HEK293 (cell line): ENCODE measurements around the gene SERPINB7.

Experiments used
- SCRT2 ChIP-seq: fragments of 450-650 bp; formaldehyde crosslinking; IDR thresholded peaks from 2 replicates; pipeline ENCODE4 v1.5.1; 2016; ENCODE audit warnings: missing biosample characterization, missing genetic modification characterization
- ZBTB21 ChIP-seq: fragments of 450-650 bp; formaldehyde crosslinking; IDR thresholded peaks from 2 replicates; pipeline ENCODE4 v1.5.1; 2017; ENCODE audit warnings: missing biosample characterization, missing genetic modification characterization
- ZBTB8A ChIP-seq: fragments of 450-650 bp; formaldehyde crosslinking; IDR thresholded peaks from 2 replicates; pipeline ENCODE4 v1.5.1; 2016; ENCODE audit warnings: missing biosample characterization, missing genetic modification characterization
- ZEB2 ChIP-seq: fragments of 450-650 bp; formaldehyde crosslinking; IDR thresholded peaks from 2 replicates; pipeline ENCODE4 v1.5.1; 2016; ENCODE audit warnings: missing biosample characterization, missing genetic modification characterization
- ZFP37 ChIP-seq: fragments of 450-650 bp; formaldehyde crosslinking; IDR thresholded peaks from 2 replicates; pipeline ENCODE4 v1.5.1; 2016; ENCODE audit warnings: missing biosample characterization, missing genetic modification characterization
- ZNF138 ChIP-seq: fragments of 450-650 bp; formaldehyde crosslinking; IDR thresholded peaks from 2 replicates; pipeline ENCODE4 v1.5.1; 2016; ENCODE audit warnings: missing biosample characterization, missing genetic modification characterization, borderline replicate concordance
- ZNF274 ChIP-seq, 2 experiments: fragments of 200-500 bp in 1 of 2; fragments of 450-650 bp in 1 of 2; sonication (Bioruptor generic) in 1 of 2; formaldehyde crosslinking in 1 of 2; IDR thresholded peaks; 2 replicates each; pipeline versions ENCODE4 v1.5.1 to v1.6.1; 2014 to 2016; ENCODE audit warnings: borderline replicate concordance in 1 of 2, inconsistent platforms in 1 of 2, low read length in 1 of 2, missing biosample characterization in 1 of 2, missing genetic modification characterization in 1 of 2
- TF ChIP-seq, protein P1 (sequence below): fragments of 450-650 bp; formaldehyde crosslinking; IDR thresholded peaks from 2 replicates; pipeline ENCODE4 v1.5.1; 2016; ENCODE audit warnings: missing biosample characterization, missing genetic modification characterization
- TF ChIP-seq, protein P2 (sequence below): fragments of 450-650 bp; formaldehyde crosslinking; IDR thresholded peaks from 2 replicates; pipeline ENCODE4 v1.5.1; 2016; ENCODE audit warnings: missing biosample characterization, missing genetic modification characterization

DNA sequence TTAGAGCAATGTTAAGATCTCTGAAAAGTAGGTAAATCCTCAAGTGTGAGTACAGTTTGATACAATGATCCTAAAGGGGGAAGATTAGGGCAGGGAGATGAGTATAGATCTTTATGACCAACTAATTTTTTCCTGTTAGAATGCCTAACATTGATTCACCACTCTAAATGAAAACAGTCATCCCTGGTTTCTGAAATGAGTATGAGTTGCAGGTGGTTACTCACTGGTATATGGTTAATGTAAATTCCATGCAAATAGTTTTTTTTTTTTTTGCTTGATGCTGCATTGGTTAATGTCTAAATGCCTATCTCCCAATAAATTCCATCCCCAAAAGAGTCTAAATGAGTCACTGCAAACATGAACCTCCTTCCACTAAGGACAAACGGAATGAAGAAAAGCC is 57.3 kb downstream of the SERPINB7 start:
- no peak for TF ChIP-seq ZBTB21 (tag by site-specific recombination)
- TF ChIP-seq ZBTB8A (tag by site-specific recombination) = no peak
- TF ChIP-seq, protein P1, sequence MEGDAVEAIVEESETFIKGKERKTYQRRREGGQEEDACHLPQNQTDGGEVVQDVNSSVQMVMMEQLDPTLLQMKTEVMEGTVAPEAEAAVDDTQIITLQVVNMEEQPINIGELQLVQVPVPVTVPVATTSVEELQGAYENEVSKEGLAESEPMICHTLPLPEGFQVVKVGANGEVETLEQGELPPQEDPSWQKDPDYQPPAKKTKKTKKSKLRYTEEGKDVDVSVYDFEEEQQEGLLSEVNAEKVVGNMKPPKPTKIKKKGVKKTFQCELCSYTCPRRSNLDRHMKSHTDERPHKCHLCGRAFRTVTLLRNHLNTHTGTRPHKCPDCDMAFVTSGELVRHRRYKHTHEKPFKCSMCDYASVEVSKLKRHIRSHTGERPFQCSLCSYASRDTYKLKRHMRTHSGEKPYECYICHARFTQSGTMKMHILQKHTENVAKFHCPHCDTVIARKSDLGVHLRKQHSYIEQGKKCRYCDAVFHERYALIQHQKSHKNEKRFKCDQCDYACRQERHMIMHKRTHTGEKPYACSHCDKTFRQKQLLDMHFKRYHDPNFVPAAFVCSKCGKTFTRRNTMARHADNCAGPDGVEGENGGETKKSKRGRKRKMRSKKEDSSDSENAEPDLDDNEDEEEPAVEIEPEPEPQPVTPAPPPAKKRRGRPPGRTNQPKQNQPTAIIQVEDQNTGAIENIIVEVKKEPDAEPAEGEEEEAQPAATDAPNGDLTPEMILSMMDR (tag by site-specific recombination) = no peak
- no peak for TF ChIP-seq ZFP37 (tag by site-specific recombination)
- TF ChIP-seq SCRT2 (tag by site-specific recombination) = no peak
- TF ChIP-seq ZEB2 (tag by site-specific recombination) = no peak
- TF ChIP-seq, protein P2, sequence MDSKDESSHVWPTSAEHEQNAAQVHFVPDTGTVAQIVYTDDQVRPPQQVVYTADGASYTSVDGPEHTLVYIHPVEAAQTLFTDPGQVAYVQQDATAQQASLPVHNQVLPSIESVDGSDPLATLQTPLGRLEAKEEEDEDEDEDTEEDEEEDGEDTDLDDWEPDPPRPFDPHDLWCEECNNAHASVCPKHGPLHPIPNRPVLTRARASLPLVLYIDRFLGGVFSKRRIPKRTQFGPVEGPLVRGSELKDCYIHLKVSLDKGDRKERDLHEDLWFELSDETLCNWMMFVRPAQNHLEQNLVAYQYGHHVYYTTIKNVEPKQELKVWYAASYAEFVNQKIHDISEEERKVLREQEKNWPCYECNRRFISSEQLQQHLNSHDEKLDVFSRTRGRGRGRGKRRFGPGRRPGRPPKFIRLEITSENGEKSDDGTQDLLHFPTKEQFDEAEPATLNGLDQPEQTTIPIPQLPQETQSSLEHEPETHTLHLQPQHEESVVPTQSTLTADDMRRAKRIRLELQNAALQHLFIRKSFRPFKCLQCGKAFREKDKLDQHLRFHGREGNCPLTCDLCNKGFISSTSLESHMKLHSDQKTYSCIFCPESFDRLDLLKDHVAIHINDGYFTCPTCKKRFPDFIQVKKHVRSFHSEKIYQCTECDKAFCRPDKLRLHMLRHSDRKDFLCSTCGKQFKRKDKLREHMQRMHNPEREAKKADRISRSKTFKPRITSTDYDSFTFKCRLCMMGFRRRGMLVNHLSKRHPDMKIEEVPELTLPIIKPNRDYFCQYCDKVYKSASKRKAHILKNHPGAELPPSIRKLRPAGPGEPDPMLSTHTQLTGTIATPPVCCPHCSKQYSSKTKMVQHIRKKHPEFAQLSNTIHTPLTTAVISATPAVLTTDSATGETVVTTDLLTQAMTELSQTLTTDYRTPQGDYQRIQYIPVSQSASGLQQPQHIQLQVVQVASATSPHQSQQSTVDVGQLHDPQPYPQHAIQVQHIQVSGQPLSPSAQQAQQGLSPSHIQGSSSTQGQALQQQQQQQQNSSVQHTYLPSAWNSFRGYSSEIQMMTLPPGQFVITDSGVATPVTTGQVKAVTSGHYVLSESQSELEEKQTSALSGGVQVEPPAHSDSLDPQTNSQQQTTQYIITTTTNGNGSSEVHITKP = no peak
- no peak for TF ChIP-seq ZNF138 (tag by site-specific recombination)
- no peak for TF ChIP-seq ZNF274 (IDR thresholded peaks at IDR 0.05; ENCODE audit: low read length)
- TF ChIP-seq ZNF274 (tag by site-specific recombination; IDR thresholded peaks at IDR 0.05; ENCODE audit: borderline replicate concordance) = no peak
